Peyer's patch (tissue), 4 donors: ENCODE results near the gene CADPS2. TPM values are rescaled to one million over a fixed set of nuclear protein-coding genes. Genes with fewer than 3 reads are reported as not detected.

Experiments used
- DNase-seq, 3 donors: peaks; one replicate each; pipeline ENCODE4 v3.0.0-alpha.2; 2017 to 2019
- H3K27ac ChIP-seq, 4 donors: fragments of 200-600 bp; sonication (generic); one replicate each; pipeline ENCODE4 v1.5.1; 2016 to 2019
- H3K27me3 ChIP-seq, 2 donors: fragments of 200-600 bp; sonication (generic); one replicate each; pipeline ENCODE4 v1.5.1; 2019
- H3K36me3 ChIP-seq, 3 donors: fragments of 200-600 bp; sonication (generic); one replicate each; pipeline ENCODE4 v1.5.1; 2016 to 2019
- H3K4me1 ChIP-seq, 4 donors: fragments of 200-600 bp; sonication (generic); one replicate each; pipeline ENCODE4 v1.5.1; 2016 to 2019
- H3K4me3 ChIP-seq, 4 donors: fragments of 200-600 bp; sonication (generic); 1 replicate in 3 of 4; 2 replicates in 1 of 4; pipeline ENCODE4 v1.5.1; 2016 to 2019; ENCODE audit warnings: mild to moderate bottlenecking in 1 of 4
- H3K9me3 ChIP-seq, 4 donors: fragments of 200-600 bp; sonication (generic); one replicate each; pipeline ENCODE4 v1.5.1; 2016 to 2019; ENCODE audit warnings: mild to moderate bottlenecking in 1 of 4
- POLR2A ChIP-seq, 2 donors: fragments of 450-650 bp; IDR thresholded peaks; one replicate each; pipeline ENCODE4 v1.5.1; 2017; ENCODE audit warnings: antibody characterized with exemption in 2 of 2, mild to moderate bottlenecking in 2 of 2, moderate library complexity in 2 of 2
- total RNA-seq, 4 donors: library from RNA; depleted of rRNA; stranded (reverse); fragments of >200 nt; gene quantifications; one replicate each; pipeline ENCODE4 v1.1.0, GENCODE V29; 2016
- TF ChIP-seq, protein P1 (sequence below), 6 experiments: fragments of 450-650 bp in 4 of 6; fragments of 200-600 bp in 2 of 6; sonication (generic) in 1 of 6; IDR thresholded peaks; one replicate each; pipeline ENCODE4 v1.5.1; 2017 to 2019; ENCODE audit warnings: antibody characterized with exemption in 6 of 6, mild to moderate bottlenecking in 3 of 6, moderate library complexity in 1 of 6

CADPS2 gene
- total RNA-seq, 4 donors from 2014 or later, result 11.4 to 21.5 (median 16.5) TPM

- Histone ChIP-seq H3K27me3 (peaks cover 0 to 59% of the 10 kb centered on the region in 2 donors), H3K9me3 (no peaks in the 10 kb centered on the region), H3K36me3 (no peaks in the 10 kb centered on the region), H3K27ac (no peak overlapping the region), H3K4me3 (no peak overlapping the region), H3K4me1 (peaks cover 0 to 21% (median 0%) of the 10 kb centered on the region in 4 donors)
- TF ChIP-seq, protein P1, sequence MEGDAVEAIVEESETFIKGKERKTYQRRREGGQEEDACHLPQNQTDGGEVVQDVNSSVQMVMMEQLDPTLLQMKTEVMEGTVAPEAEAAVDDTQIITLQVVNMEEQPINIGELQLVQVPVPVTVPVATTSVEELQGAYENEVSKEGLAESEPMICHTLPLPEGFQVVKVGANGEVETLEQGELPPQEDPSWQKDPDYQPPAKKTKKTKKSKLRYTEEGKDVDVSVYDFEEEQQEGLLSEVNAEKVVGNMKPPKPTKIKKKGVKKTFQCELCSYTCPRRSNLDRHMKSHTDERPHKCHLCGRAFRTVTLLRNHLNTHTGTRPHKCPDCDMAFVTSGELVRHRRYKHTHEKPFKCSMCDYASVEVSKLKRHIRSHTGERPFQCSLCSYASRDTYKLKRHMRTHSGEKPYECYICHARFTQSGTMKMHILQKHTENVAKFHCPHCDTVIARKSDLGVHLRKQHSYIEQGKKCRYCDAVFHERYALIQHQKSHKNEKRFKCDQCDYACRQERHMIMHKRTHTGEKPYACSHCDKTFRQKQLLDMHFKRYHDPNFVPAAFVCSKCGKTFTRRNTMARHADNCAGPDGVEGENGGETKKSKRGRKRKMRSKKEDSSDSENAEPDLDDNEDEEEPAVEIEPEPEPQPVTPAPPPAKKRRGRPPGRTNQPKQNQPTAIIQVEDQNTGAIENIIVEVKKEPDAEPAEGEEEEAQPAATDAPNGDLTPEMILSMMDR (IDR thresholded peaks at IDR 0.05), result no peak
- no peak for TF ChIP-seq POLR2A (IDR thresholded peaks at IDR 0.05)
- no peak for DNase-seq
These were observed 573.5 kb downstream of the CADPS2 start for GRCh38 chr7:122312789-122313188.

DNA sequence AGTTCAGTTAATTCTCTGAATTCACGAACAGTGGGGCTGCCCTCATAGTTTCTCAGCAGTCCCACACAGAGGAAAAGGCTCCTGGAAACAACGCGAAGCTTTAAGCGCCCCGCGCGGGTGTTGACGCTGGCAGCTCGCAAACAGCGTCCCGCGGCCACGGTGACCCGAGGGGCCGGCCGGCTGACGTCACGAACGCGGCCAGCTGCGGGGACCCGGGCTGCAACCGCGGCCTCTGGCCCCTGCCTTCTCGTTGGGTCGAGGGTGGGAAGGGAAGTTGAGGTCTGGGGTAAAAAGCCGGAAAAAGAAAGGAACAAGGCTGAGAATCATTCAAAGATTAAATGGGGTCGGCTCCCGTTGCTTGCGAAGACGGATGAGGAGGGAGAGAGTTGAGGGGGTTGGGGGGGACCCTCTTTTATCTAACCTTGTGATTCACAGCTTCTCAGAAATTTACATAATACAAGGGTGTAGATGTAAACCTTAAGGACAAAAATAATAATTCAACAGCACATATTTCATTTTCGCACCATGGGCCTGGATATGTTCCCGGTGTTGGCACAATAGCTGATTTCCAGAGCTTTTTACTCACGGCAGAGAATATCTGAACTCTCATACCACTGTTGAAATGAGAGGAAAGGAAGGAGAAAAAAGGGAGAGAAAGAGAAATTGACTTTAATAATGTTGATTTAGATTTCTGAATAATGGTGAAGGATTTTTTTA is 574.4 kb downstream of the CADPS2 start:
- no peaks in the 10 kb centered on the region for H3K36me3 ChIP-seq
- TF ChIP-seq POLR2A (IDR thresholded peaks at IDR 0.05), result no peak
- TF ChIP-seq, protein P1 (IDR thresholded peaks at IDR 0.05), result no peak
- H3K9me3 ChIP-seq, result no peaks in the 10 kb centered on the region
- H3K27me3 ChIP-seq, result peaks cover 0 to 66% of the 10 kb centered on the region in 2 donors
- H3K4me3 ChIP-seq, result no peak overlapping the region
- H3K27ac ChIP-seq, result no peak overlapping the region
- no peak for DNase-seq
- peaks cover 0 to 19% (median 0%) of the 10 kb centered on the region in 4 donors for H3K4me1 ChIP-seq

GRCh38 chr7:122311050-122311700 is 575.1 kb downstream of the CADPS2 start:
- H3K4me3 ChIP-seq, result no peak overlapping the region

DNA sequence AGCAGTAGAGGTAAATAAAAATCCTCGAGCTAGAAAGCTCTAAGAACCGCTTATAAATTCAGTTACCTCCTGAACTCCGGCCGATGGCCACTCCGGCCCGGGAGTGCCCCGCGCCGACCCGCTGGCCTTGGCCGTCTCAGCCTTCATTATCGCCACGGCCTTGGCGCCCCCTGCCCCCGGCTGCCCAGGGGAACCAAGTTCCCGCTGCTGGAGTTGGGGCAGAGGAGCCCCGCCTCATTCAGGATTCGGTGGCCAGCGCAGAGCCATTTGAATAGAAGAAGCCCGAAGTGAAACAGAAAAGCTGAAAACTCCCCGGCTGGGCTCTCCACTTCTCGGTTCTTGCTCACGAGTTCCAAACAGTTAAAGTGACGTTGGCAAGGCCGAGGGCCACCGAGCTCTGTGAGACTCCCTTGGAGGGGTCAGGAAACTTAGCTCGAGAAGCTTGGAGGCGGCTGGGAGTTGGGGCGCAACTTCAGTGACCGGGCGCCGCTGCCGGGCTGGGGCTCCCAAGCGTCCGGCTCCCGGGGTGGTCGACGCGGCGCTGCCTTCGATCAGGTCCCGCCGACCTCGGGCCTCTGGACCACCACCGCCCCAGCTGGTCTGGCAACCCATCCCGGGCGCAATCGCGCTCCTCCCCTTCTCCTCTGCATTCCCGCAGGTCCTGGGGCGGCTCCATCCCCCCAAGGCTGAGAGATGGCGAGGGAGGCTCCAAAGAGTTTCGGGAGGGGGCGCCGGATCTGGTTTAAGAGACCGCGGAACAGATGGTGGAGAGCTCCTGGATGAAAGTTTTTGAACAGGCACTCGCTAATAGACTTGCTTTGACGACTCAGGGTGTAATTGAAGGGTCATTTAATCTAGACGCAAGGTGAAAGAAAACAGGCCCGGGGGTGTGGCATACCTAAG is 575.9 kb downstream of the CADPS2 start:
- TF ChIP-seq, protein P1 (IDR thresholded peaks at IDR 0.05), result no peak
- no peak for TF ChIP-seq POLR2A (IDR thresholded peaks at IDR 0.05)
- DNase-seq, result no peak
- H3K4me1 ChIP-seq, result peaks cover 0 to 27% (median 0%) of the 10 kb centered on the region in 4 donors

More at GRCh38 chr7:122311050-122311700, 575.1 kb downstream of the CADPS2 start:
- DNase-seq, result no peak
- Histone ChIP-seq H3K4me1 (peaks cover 0 to 19% (median 0%) of the 10 kb centered on the region in 4 donors), H3K36me3 (no peaks in the 10 kb centered on the region), H3K9me3 (no peaks in the 10 kb centered on the region), H3K27me3 (peaks cover 0 to 66% of the 10 kb centered on the region in 2 donors), H3K27ac (no peak overlapping the region)
- no peak for TF ChIP-seq POLR2A (IDR thresholded peaks at IDR 0.05)
- TF ChIP-seq, protein P1 (IDR thresholded peaks at IDR 0.05), result no peak

GRCh38 chr7:122309421-122309820 is 576.8 kb downstream of the CADPS2 start:
- H3K36me3 ChIP-seq, result no peaks in the 10 kb centered on the region
- peaks cover 0 to 37% (median 0%) of the 10 kb centered on the region in 4 donors for H3K4me1 ChIP-seq
- TF ChIP-seq, protein P1 (IDR thresholded peaks at IDR 0.05), result no peak
- no peak for TF ChIP-seq POLR2A (IDR thresholded peaks at IDR 0.05)
- no peak overlapping the region for H3K27ac ChIP-seq
- no peak for DNase-seq
- no peak overlapping the region for H3K4me3 ChIP-seq
- H3K27me3 ChIP-seq, result peaks cover 0 to 70% of the 10 kb centered on the region in 2 donors
- no peaks in the 10 kb centered on the region for H3K9me3 ChIP-seq

More for the DNA sequence above, 575.9 kb downstream of the CADPS2 start:
- Histone ChIP-seq H3K36me3 (no peaks in the 10 kb centered on the region), H3K27me3 (peaks cover 0 to 66% of the 10 kb centered on the region in 2 donors), H3K4me3 (peak overlapping the region in 3 of 4 donors; percentile 15 to 43 (median 41)), H3K27ac (no peak overlapping the region), H3K9me3 (no peaks in the 10 kb centered on the region)
